HEK293T (cell line): ENCODE data around the gene ILDR2.

Experiments used
- CTCF ChIA-PET: fragments of 350-600 bp; formaldehyde crosslinking; extraction: SDS; loops from one replicate; lab custom pipeline; 2021; ENCODE audit warnings: antibody characterized with exemption, inconsistent platforms; lab: Yijun Ruan, JAX
- POLR2A ChIA-PET: fragments of 350-600 bp; formaldehyde crosslinking; extraction: SDS; loops from one replicate; lab custom pipeline; 2020; ENCODE audit warnings: antibody characterized with exemption, inconsistent platforms; lab: Yijun Ruan, JAX
- DNase-seq: peaks from one replicate; pipeline ENCODE4 v3.0.0; 2012; ENCODE audit warnings: mixed read lengths; ENCODE audit errors: extremely low spot score
- ARNT ChIP-seq: fragments of 450-650 bp; IDR thresholded peaks from 2 replicates; pipeline ENCODE4 v1.6.1; 2017; ENCODE audit warnings: mild to moderate bottlenecking
- BHLHE40 ChIP-seq: fragments of 450-650 bp; IDR thresholded peaks from 2 replicates; pipeline ENCODE4 v1.6.1; 2016; ENCODE audit warnings: mild to moderate bottlenecking, moderate library complexity, borderline replicate concordance
- CTBP1 ChIP-seq: fragments of 450-650 bp; IDR thresholded peaks from 2 replicates; pipeline ENCODE4 v1.6.1; 2016; ENCODE audit warnings: borderline replicate concordance
- ELF4 ChIP-seq: fragments of 450-650 bp; IDR thresholded peaks from 2 replicates; pipeline ENCODE4 v1.6.1; 2017; ENCODE audit warnings: antibody characterized with exemption
- FOXA1 ChIP-seq: fragments of 450-650 bp; IDR thresholded peaks from 2 replicates; pipeline ENCODE4 v1.6.1; 2016; ENCODE audit warnings: mild to moderate bottlenecking
- FOXK2 ChIP-seq: fragments of 450-650 bp; IDR thresholded peaks from 2 replicates; pipeline ENCODE4 v1.6.1; 2016; ENCODE audit warnings: mild to moderate bottlenecking
- FOXM1 ChIP-seq: fragments of 450-650 bp; IDR thresholded peaks from 2 replicates; pipeline ENCODE4 v1.6.1; 2017; ENCODE audit warnings: mild to moderate bottlenecking, borderline replicate concordance
- HDGF ChIP-seq: fragments of 450-650 bp; IDR thresholded peaks from 2 replicates; pipeline ENCODE4 v1.6.1; 2017; ENCODE audit warnings: antibody characterized with exemption, borderline replicate concordance
- L3MBTL2 ChIP-seq: fragments of 450-650 bp; conservative IDR thresholded peaks from 2 replicates; pipeline ENCODE4 v1.6.1; 2016; ENCODE audit warnings: mild to moderate bottlenecking
- LEF1 ChIP-seq: fragments of 450-650 bp; IDR thresholded peaks from 2 replicates; pipeline ENCODE4 v1.6.1; 2017; ENCODE audit warnings: mild to moderate bottlenecking, borderline replicate concordance
- NFRKB ChIP-seq: fragments of 450-650 bp; IDR thresholded peaks from 2 replicates; pipeline ENCODE4 v1.6.1; 2016; ENCODE audit warnings: mild to moderate bottlenecking, moderate library complexity
- PKNOX1 ChIP-seq: fragments of 450-650 bp; IDR thresholded peaks from 2 replicates; pipeline ENCODE4 v1.6.1; 2016
- SP1 ChIP-seq: fragments of 450-650 bp; IDR thresholded peaks from 2 replicates; pipeline ENCODE4 v1.6.1; 2017
- SUZ12 ChIP-seq: fragments of 450-650 bp; IDR thresholded peaks from 2 replicates; pipeline ENCODE4 v1.6.1; 2016; ENCODE audit warnings: mild to moderate bottlenecking
- TARDBP ChIP-seq: fragments of 450-650 bp; IDR thresholded peaks from 2 replicates; pipeline ENCODE4 v1.6.1; 2016
- ZNF384 ChIP-seq: fragments of 450-650 bp; IDR thresholded peaks from 2 replicates; pipeline ENCODE4 v1.6.1; 2016

The ILDR2 gene, protein sequence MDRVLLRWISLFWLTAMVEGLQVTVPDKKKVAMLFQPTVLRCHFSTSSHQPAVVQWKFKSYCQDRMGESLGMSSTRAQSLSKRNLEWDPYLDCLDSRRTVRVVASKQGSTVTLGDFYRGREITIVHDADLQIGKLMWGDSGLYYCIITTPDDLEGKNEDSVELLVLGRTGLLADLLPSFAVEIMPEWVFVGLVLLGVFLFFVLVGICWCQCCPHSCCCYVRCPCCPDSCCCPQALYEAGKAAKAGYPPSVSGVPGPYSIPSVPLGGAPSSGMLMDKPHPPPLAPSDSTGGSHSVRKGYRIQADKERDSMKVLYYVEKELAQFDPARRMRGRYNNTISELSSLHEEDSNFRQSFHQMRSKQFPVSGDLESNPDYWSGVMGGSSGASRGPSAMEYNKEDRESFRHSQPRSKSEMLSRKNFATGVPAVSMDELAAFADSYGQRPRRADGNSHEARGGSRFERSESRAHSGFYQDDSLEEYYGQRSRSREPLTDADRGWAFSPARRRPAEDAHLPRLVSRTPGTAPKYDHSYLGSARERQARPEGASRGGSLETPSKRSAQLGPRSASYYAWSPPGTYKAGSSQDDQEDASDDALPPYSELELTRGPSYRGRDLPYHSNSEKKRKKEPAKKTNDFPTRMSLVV

DNA sequence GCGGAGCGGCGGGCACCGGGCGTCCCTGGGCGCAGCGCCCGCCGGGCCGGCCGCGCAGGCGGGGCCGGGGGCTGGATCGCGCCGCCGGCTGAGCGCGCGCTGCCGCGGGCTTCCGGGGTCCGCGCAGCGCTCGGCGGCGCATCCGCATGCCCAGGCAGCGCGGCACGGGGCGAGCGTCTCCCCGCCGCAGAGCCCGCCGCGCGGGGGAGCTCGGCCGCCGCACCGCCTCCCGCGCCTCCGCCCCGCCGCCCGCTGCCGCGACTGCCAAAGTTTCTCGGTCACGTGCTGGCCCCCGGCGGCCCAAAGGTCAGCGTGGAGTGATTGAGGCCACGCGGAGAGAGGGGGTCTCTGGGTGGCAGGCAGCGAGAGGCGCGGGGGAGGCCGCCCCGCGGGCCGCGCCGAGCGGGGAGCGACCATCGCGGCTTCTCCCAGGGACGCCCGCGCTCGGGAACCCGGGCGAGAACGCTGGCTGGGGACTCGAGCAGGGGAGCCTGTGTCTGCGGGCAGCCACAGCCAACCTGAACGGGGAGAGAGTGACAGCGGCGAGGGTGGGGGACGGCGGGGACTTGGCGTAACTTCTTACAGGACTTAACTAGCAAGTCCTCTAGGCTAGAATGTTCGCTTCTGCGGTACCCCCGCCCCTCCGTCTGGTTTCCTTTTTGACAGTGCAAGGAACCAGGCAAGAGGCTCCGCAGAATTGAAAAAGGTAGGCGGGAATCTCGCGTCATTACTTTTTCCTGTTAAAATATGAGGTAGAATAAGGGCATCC is at the start of gene ILDR2:
TSS of gene ILDR2 (minus strand) at position 180 of the 769 bp plus-strand sequence. CDS start 272 bp downstream, outside the sequence.
- peak; percentile 74 for DNase-seq
- ChIA-PET POLR2A (interaction anchor here (0.6 to 1.0 kb wide), 3 partner anchors 66 to 259 kb away, joined by 3 read pairs; no protein-coding TSS in a partner anchor), CTCF (no interaction called here)
- peak; percentile 10; the same call in 1 of the 2 replicates for TF ChIP-seq ARNT
- peak; percentile 46 for TF ChIP-seq PKNOX1
- no peak for TF ChIP-seq CTBP1
- peak; percentile 68 for TF ChIP-seq L3MBTL2

GRCh38 chr1:167022384-167022783 is 47.0 kb upstream of the ILDR2 start:
- ChIA-PET CTCF (no interaction called here), POLR2A (no interaction called here)
- no peak for DNase-seq
- no peak for TF ChIP-seq L3MBTL2
- TF ChIP-seq FOXK2: no peak
- TF ChIP-seq ZNF384: no peak
- TF ChIP-seq ARNT: no peak
- no peak for TF ChIP-seq CTBP1
- no peak for TF ChIP-seq LEF1
- TF ChIP-seq ELF4: no peak
- TF ChIP-seq BHLHE40: no peak
- TF ChIP-seq SP1: no peak
- no peak for TF ChIP-seq SUZ12
- TF ChIP-seq NFRKB: no peak
- TF ChIP-seq PKNOX1: no peak

GRCh38 chr1:167016100-167016750 is 40.9 kb upstream of the ILDR2 start:
- ChIA-PET POLR2A (no interaction called here), CTCF (no interaction called here)
- no peak for DNase-seq
- no peak for TF ChIP-seq ARNT
- TF ChIP-seq CTBP1: no peak
- no peak for TF ChIP-seq FOXA1
- no peak for TF ChIP-seq PKNOX1
- TF ChIP-seq ELF4: no peak

DNA sequence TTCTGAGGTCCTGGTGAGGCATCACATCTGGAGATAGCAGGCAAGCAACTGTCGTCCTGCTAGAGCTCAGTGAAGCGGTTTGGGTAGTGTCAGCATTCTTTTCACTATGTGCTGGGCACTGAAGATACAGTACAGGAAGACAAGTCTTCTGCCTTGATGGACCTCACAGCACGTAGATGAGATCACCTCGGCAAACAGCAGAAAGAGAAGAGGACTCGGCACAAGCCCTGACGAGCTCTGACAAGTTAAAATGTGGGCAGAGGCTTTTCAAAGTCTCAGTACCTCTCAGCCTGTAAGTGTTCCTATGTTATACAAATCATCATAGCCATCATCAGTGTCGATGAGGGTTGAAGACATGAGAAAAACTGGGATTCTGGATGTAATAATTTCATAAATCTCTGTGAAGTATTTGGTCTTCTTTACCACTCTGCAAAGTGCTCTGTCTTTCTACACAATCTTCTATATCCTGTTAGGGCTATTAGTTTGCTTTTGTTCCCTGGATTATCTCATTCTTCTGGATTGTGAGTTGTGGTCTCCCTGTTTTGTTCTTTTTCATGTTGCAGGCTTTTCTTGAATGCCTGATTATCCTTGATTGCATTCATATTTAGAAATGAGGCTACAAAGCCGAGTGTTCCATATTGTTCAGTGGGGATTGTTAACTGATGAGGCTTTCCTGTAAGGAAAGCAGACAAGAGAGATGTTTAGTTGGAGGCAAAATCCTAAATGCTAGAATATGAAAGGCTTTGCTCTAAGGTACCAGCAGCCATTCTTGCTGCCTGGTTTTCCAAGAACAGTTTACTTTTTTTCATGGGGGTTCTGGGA is 38.0 kb upstream of the ILDR2 start:
- POLR2A ChIA-PET: interaction anchor here (0.8 kb wide), 1 partner anchor 31 kb away, joined by 3 read pairs; no protein-coding TSS in a partner anchor
- TF ChIP-seq L3MBTL2 (no peak), SP1 (no peak), FOXA1 (no peak), SUZ12 (no peak), FOXM1 (no peak), TARDBP (no peak), BHLHE40 (no peak), PKNOX1 (no peak)
- CTCF ChIA-PET: interaction anchor here (1.0 kb wide), 1 partner anchor 11 kb away, joined by 3 read pairs; no protein-coding TSS in a partner anchor
- no peak for DNase-seq

- CTCF ChIA-PET: interaction anchor here (1.0 kb wide), 1 partner anchor 10 kb away, joined by 3 read pairs; no protein-coding TSS in a partner anchor
- TF ChIP-seq SUZ12 (no peak), ARNT (no peak), BHLHE40 (no peak), L3MBTL2 (no peak), PKNOX1 (no peak), NFRKB (no peak), HDGF (no peak), FOXK2 (no peak), FOXA1 (no peak), CTBP1 (no peak), ELF4 (no peak), SP1 (no peak), TARDBP (no peak), FOXM1 (no peak), ZNF384 (no peak), LEF1 (no peak)
- POLR2A ChIA-PET: interaction anchor here (0.8 kb wide), 1 partner anchor 32 kb away, joined by 3 read pairs; no protein-coding TSS in a partner anchor
- no peak for DNase-seq
These were observed 37.2 kb upstream of the ILDR2 start for GRCh38 chr1:167012570-167012969.
